Omental fat pad (tissue), 4 donors: ENCODE results near the gene RAB3IP. TPM values are rescaled to one million over a fixed set of nuclear protein-coding genes. Genes with fewer than 3 reads are reported as not detected.

Source experiments
- ATAC-seq: fragments of 150-250 bp; one replicate; pipeline ENCODE4 v1.9.1; 2016; ENCODE audit warnings: mild to moderate bottlenecking, moderate library complexity; ENCODE audit not compliant: low FRiP score
- DNase-seq: peaks from one replicate; pipeline ENCODE4 v3.0.0-alpha.2; 2019; ENCODE audit warnings: low spot score
- CTCF ChIP-seq, 3 donors: fragments of 450-650 bp; IDR thresholded peaks; one replicate each; pipeline ENCODE4 v1.5.1; 2016 to 2017; ENCODE audit warnings: antibody characterized with exemption in 3 of 3, mild to moderate bottlenecking in 3 of 3, moderate library complexity in 2 of 3
- total RNA-seq, 4 donors: library from RNA; depleted of rRNA; stranded (reverse); fragments of >200 nt; gene quantifications; one replicate each; pipeline ENCODE4 v1.1.0, GENCODE V29; 2016

RAB3IP gene
- total RNA-seq, 4 donors from 2014 or later: 8.2 to 16.1 (median 11.9) TPM

GRCh38 chr12:69703146-69703642, 35.5 kb upstream of the RAB3IP start:
- no peak for TF ChIP-seq CTCF (IDR thresholded peaks at IDR 0.05)
- no peak for ATAC-seq
- no peak for DNase-seq

DNA sequence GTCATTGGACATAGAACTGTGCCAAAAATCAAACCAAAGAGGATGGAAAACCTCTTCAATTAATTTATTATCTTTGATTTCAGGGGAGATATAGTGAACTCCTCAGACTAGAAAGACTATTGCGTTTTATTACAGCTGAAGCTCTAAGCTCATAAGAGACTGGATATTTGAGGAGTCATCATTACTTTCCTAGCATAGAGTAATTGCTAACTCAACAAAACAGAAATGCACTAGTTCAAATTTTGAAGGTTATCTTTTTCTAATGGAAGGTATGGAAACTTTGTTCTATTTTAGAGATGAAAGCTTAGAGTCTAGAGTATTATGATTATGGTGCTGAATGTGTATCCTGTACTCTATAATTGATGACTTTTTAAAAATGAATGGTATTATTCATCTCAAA, 34.3 kb upstream of the RAB3IP start:
- TF ChIP-seq CTCF (IDR thresholded peaks at IDR 0.05): no peak
- DNase-seq: no peak
- ATAC-seq: no peak

DNA sequence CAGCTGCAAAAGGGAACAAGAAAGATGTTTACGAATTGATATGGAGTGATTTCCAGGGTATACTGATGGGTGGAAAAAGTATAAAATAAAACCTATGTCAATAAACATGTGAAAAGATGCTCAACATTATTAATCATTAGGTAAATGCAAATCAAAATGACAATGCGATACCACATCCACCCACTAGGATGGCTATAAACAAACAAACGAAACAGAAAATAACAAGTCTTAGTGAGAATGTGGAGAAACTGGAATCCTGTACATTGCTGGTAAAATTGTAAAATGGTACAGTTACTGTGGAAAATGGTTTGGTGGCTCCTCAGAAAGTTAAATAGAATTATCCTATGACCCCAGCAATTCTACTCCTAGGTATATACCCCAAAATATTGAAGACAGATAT, 30.0 kb upstream of the RAB3IP start:
- TF ChIP-seq CTCF (IDR thresholded peaks at IDR 0.05): no peak
- no peak for ATAC-seq
- no peak for DNase-seq

DNA sequence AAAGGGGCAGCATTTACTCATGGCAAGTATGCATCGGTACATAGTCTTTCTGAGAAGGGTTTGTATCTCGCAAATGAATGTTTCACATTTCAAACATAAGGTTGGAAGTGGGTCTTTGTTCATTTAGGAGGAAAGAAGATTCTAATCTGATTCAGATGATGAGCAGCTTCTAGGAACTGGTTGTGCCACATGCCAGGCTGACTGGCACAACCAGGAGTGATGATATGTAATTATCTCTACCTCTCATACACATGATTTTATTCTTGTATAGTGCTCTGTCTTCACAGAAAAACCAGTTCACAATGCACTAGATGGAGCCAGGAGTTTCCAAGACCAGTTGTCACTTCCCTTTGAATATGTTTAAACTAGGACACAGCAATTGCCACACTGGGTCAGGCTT, 25.8 kb upstream of the RAB3IP start:
- no peak for TF ChIP-seq CTCF (IDR thresholded peaks at IDR 0.05)
- DNase-seq (no peak), ATAC-seq (no peak)

- no peak for ATAC-seq
- no peak for TF ChIP-seq CTCF (IDR thresholded peaks at IDR 0.05)
- DNase-seq: no peak
Measured at GRCh38 chr12:69714542-69714941, 24.1 kb upstream of the RAB3IP start.

DNA sequence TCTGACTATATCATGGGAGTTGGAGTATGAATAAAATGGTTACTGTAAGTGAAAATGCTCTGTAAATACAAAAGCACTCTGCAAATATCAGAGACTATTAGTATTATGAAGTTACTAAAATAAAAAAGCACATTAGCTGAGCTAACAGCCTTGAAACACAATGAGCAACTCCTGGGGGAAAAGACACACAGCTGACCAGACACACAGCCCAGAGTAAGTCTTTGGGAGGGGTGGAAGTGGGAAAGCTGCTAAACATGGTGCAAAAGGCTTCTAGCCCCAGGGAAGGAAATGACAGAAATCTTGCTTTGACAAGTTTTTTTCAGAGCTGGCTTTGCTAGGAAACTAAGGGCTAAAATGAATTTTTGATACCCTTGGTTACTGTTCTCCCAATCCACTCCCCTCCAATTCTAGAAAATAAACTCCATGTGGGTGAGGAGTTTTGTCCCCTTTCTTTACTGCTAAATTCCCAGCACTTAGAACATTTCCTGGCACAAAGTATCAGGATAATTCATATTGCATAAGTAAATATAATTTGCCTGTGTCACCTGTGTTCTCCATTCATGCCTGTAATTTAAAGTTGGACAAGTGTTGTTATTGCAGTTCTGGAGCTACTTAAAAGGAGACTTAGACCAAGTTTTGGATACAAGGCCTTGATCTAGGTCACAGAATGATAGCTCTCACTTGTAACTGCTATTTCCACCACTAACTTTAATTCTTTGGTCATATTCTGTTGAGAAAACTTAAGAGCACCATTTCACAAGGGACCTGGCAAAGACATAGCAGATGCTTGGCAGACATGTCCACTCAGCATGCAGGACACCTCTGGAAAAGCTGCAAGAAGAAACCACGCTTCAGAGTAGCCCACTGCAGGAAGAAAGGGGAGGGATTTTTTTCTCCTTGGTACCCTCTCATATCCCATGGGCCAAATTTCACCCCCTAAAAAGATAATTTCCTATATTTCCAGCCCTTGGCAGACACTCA, 19.0 kb upstream of the RAB3IP start:
- ATAC-seq (no peak), DNase-seq (no peak)
- TF ChIP-seq CTCF (IDR thresholded peaks at IDR 0.05): no peak

GRCh38 chr12:69720750-69721149, 17.9 kb upstream of the RAB3IP start:
- TF ChIP-seq CTCF (IDR thresholded peaks at IDR 0.05): no peak
- DNase-seq (no peak), ATAC-seq (no peak)
